AG04449 (cell line): Measurements from ENCODE around the gene APOA1.

Experiments
- CTCF ChIA-PET: fragments of 350-600 bp; formaldehyde crosslinking; extraction: SDS; loops from one replicate; lab custom pipeline; 2021; ENCODE audit warnings: antibody characterized with exemption; lab: Yijun Ruan, JAX
- POLR2A ChIA-PET: fragments of 400-600, 350-600 bp; formaldehyde crosslinking; extraction: SDS; loops from one replicate; lab custom pipeline; 2020; ENCODE audit warnings: antibody characterized with exemption, inconsistent platforms; lab: Yijun Ruan, JAX
- DNase-seq: peaks from one replicate; pipeline ENCODE4 v3.0.0-alpha.2; 2010; ENCODE audit warnings: low read depth, low spot score
- H3K4me3 ChIP-seq: 2 replicates; pipeline ENCODE4 v1.5.1; 2011; ENCODE audit warnings: low read depth, mild to moderate bottlenecking, control low read depth, low read length
- TF ChIP-seq, protein P1 (sequence below): IDR thresholded peaks from one replicate; pipeline ENCODE4 v1.5.1; 2011; ENCODE audit warnings: mild to moderate bottlenecking, moderate library complexity, low read length, control low read depth, inconsistent platforms; ENCODE audit not compliant: insufficient read depth; ENCODE audit errors: missing control alignments

The APOA1 gene

GRCh38 chr11:116842117-116842516, 4.7 kb upstream of the APOA1 start:
- TF ChIP-seq, protein P1, sequence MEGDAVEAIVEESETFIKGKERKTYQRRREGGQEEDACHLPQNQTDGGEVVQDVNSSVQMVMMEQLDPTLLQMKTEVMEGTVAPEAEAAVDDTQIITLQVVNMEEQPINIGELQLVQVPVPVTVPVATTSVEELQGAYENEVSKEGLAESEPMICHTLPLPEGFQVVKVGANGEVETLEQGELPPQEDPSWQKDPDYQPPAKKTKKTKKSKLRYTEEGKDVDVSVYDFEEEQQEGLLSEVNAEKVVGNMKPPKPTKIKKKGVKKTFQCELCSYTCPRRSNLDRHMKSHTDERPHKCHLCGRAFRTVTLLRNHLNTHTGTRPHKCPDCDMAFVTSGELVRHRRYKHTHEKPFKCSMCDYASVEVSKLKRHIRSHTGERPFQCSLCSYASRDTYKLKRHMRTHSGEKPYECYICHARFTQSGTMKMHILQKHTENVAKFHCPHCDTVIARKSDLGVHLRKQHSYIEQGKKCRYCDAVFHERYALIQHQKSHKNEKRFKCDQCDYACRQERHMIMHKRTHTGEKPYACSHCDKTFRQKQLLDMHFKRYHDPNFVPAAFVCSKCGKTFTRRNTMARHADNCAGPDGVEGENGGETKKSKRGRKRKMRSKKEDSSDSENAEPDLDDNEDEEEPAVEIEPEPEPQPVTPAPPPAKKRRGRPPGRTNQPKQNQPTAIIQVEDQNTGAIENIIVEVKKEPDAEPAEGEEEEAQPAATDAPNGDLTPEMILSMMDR = no peak
- ChIA-PET CTCF (interaction anchor here (1.5 kb wide), 1 partner anchor 15 kb away, joined by 3 read pairs; no protein-coding TSS in a partner anchor), POLR2A (interaction anchor here (0.6 kb wide), 1 partner anchor 237 kb away, joined by 4 read pairs; no protein-coding TSS in a partner anchor)
- H3K4me3 ChIP-seq = no peak overlapping the region
- no peak for DNase-seq

DNA sequence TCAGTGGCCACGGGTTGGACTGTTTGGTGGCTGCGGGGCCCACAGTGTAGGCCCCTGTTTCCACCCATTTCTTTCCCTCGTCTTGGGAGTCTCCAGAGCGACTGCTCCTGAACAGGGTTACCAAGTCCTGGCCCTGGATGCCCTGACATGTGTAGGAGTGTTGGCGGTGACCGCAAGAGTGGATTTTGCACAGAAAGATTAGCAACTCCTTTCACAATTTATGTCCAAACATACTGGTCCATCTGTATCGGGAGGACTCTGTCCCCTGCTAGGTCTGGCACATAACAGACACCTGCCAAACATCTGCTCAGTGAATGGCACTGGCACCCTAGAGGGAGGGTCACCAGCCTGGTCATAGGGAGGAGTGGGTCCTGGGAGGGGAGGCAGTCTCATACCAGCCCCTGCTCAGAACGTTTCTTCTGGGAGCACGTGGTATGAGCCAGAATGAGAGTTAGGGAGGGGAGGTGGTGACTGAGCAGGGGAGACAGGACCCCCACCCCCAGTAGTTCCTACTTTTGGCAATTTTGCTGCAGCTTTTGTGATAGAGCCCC, 3.4 kb upstream of the APOA1 start:
- no peak for DNase-seq
- TF ChIP-seq, protein P1 = no peak
- no peak overlapping the region for H3K4me3 ChIP-seq
- ChIA-PET POLR2A (no interaction called here), CTCF (interaction anchor here (0.6 to 2.3 kb wide), 9 partner anchors 9 to 386 kb away, joined by 3 to 13 read pairs (median 3); partner anchors contain the start of genes APOA5 and APOC3)

DNA sequence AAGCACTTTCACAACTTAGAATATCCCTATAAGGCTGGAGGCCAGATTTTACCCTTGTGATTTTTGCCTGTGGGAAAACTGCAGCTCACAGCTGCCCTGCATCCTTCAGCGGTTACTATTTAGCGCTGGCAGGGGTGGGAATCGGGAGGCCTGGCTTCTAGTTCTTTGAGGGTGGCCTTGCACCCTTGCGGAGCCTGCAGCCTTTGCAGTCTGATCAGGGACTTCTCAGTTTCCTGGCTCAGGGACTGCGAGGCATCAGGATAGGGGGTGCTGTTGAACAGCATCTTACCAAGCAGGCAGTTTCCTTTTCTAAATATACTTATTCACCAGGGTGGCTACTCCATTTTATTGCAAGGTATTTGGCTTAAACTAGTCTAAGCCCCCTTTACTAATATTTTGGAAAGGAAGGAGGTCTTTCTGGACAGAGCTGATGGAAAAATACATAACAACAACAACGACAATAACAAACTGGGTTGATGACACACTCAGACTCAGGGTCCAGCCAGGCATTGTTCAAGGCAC, 2.9 kb upstream of the APOA1 start:
- DNase-seq = no peak
- POLR2A ChIA-PET = no interaction called here
- H3K4me3 ChIP-seq = no peak overlapping the region
- TF ChIP-seq, protein P1 = peak; percentile 24
- CTCF ChIA-PET = interaction anchor here (0.9 to 2.3 kb wide), 7 partner anchors 9 to 266 kb away, joined by 3 to 13 read pairs (median 5); partner anchors contain the start of genes APOA5 and APOC3

DNA sequence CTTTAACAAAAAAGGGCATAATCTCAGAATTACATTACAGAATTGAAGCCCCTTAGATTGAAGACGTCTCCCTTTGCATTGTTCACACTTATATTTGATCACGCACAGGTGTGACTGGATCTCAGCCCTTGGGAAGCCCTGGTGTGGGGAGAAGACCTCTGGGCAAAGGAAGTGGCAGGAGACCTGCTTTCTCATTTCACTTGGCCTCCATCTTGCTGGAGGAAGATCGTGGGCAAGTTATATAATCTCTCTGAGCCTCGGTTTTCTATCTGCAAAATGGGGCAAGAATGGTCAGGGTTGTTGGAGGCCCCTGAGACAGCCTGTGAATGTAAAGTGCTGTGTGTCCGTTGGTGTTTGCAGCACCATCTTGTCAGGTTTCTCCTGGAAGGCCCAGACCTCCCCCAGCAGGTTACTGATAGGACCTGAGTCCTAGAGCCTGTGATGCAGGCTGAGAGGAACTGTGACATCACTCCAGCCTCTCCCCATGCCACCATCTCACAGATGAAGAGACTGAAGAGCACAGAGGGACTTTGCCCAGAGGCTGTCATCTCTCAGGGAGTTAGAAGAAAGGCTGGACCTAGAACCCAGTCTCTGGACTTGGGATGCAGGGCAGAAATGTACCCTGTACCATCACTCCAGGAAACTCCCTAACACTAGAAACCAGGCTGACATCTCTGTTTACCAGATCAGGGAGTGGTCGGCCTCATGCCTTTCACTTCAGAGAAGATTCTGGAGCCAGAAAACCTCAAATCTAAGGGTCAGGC, 1.1 kb upstream of the APOA1 start:
- DNase-seq = no peak
- ChIA-PET POLR2A (no interaction called here), CTCF (interaction anchor here (0.7 to 6.6 kb wide), 7 partner anchors 9 to 267 kb away, joined by 3 to 120 read pairs (median 8); partner anchors contain the start of genes APOA4, APOA5, APOC3 and ZPR1)
- TF ChIP-seq, protein P1 = no peak
- no peak overlapping the region for H3K4me3 ChIP-seq

DNA sequence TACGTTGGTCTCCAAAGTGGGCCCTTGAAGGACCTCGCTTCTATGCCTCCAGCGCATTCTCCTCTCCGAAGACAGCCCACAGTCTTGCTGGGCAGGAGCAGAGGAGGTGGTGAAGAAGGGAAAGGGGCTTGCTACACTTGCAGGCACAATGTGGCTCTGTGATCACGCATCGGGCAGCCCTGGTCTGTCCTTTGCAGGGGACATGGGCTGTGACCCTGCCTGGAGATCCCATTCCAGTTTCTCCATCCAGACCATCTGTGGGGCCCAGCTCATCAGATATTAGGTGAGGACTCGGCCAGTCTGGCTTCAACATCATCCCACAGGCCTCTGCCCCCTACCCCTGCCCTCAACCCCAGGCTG, 810 bp downstream of the APOA1 start:
- TF ChIP-seq, protein P1 = no peak
- H3K4me3 ChIP-seq = no peak overlapping the region
- POLR2A ChIA-PET = interaction anchor here (1.0 kb wide), 1 partner anchor 49 kb away, joined by 8 read pairs; the partner anchor contains the start of gene ZPR1
- CTCF ChIA-PET = interaction anchor here (0.8 to 6.6 kb wide), 26 partner anchors 7 to 308 kb away, joined by 3 to 120 read pairs (median 5); partner anchors contain the start of genes APOA4, APOA5, PAFAH1B2 and SIK3
- DNase-seq = no peak
